Neural progenitor cell (in vitro differentiated cells): ENCODE data around the gene TRIM32. TPM values are rescaled to one million over a fixed set of nuclear protein-coding genes. Genes with fewer than 3 reads are reported as not detected.
A peak's percentile ranks its signal among the peaks of the same experiment; 100 is the strongest.

Experiments
- DNase-seq: peaks from one replicate; pipeline ENCODE4 v3.0.0-alpha.2; 2016; ENCODE audit warnings: low spot score
- H2AFZ ChIP-seq: fragments of 200-600 bp; sonication (generic); replicated peaks from 2 replicates; pipeline ENCODE4 v1.6.1; 2016; ENCODE audit warnings: antibody characterized with exemption
- H3F3A ChIP-seq: fragments of 200-600 bp; sonication (generic); 2 replicates; pipeline ENCODE4 v1.6.1; 2016; ENCODE audit warnings: antibody characterized with exemption, low read depth
- H3K27ac ChIP-seq: fragments of 200-600 bp; sonication (generic); 2 replicates; pipeline ENCODE4 v1.5.1; 2016; ENCODE audit warnings: mild to moderate bottlenecking
- H3K27me3 ChIP-seq: fragments of 200-600 bp; sonication (generic); 2 replicates; pipeline ENCODE4 v1.6.1; 2016; ENCODE audit warnings: mild to moderate bottlenecking, moderate library complexity
- H3K36me3 ChIP-seq: fragments of 200-600 bp; sonication (generic); 2 replicates; pipeline ENCODE4 v1.5.1; 2016
- H3K4me1 ChIP-seq: fragments of 200-600 bp; sonication (generic); 2 replicates; pipeline ENCODE4 v1.6.1; 2016; ENCODE audit warnings: mixed run types
- H3K4me2 ChIP-seq: fragments of 200-600 bp; sonication (generic); 2 replicates; pipeline ENCODE4 v1.6.1; 2016
- H3K4me3 ChIP-seq: fragments of 200-600 bp; sonication (generic); 2 replicates; pipeline ENCODE4 v1.5.1; 2016
- H3K79me2 ChIP-seq: fragments of 200-600 bp; sonication (generic); 2 replicates; pipeline ENCODE4 v1.6.1; 2016; ENCODE audit warnings: low read depth
- H3K9ac ChIP-seq: fragments of 200-600 bp; sonication (generic); 2 replicates; pipeline ENCODE4 v1.6.1; 2016
- H3K9me3 ChIP-seq: fragments of 200-600 bp; sonication (generic); 2 replicates; pipeline ENCODE4 v1.5.1; 2016; ENCODE audit warnings: low read depth
- H4K20me1 ChIP-seq: fragments of 200-600 bp; sonication (generic); 2 replicates; pipeline ENCODE4 v1.6.1; 2016; ENCODE audit warnings: low read depth
- H3K27ac Mint-ChIP-seq: 3 replicates; pipeline ENCODE4 v1.8.0; 2021; ENCODE audit warnings: mixed read lengths
- H3K27me3 Mint-ChIP-seq: 2 replicates; pipeline ENCODE4 v1.8.0; 2022; ENCODE audit warnings: low read depth, mild to moderate bottlenecking, inconsistent platforms, moderate library complexity, mixed read lengths; ENCODE audit not compliant: insufficient read depth
- H3K36me3 Mint-ChIP-seq: 3 replicates; pipeline ENCODE4 v1.8.0; 2021; ENCODE audit warnings: mixed read lengths
- H3K4me1 Mint-ChIP-seq: 3 replicates; pipeline ENCODE4 v1.8.0; 2021; ENCODE audit warnings: mixed read lengths
- H3K4me3 Mint-ChIP-seq: 3 replicates; pipeline ENCODE4 v1.8.0; 2021; ENCODE audit warnings: mild to moderate bottlenecking, moderate library complexity, mixed read lengths
- H3K9me3 Mint-ChIP-seq: 3 replicates; pipeline ENCODE4 v1.8.0; 2020; ENCODE audit warnings: mixed read lengths
- CTCF ChIP-seq: fragments of 200-600 bp; sonication (generic); IDR thresholded peaks from 2 replicates; pipeline ENCODE4 v1.5.1; 2017; ENCODE audit warnings: antibody characterized with exemption, mild to moderate bottlenecking
- EZH2 ChIP-seq: fragments of 200-600 bp; sonication (generic); IDR thresholded peaks from 2 replicates; pipeline ENCODE4 v1.6.1; 2017; ENCODE audit warnings: antibody characterized with exemption, mild to moderate bottlenecking, moderate library complexity
- EZH2phosphoT487 ChIP-seq: fragments of 200-600 bp; sonication (generic); IDR thresholded peaks from 2 replicates; pipeline ENCODE4 v1.6.1; 2017; ENCODE audit warnings: antibody characterized with exemption
- total RNA-seq: library from RNA; depleted of rRNA; stranded (reverse); fragments of >200 nt; gene quantifications from 2 replicates; pipeline ENCODE4 v1.2.3, GENCODE V29; 2015; ENCODE audit warnings: low replicate concordance

TRIM32 gene
- total RNA-seq, 1 donor from 2014 or later: 16.3 TPM

GRCh38 chr9:116733010-116733641 is 46.0 kb downstream of the TRIM32 start:
- H4K20me1 ChIP-seq: no peaks in the 10 kb centered on the region
- H3K4me3 ChIP-seq: no peak overlapping the region
- Mint-ChIP-seq H3K36me3 (no peaks in the 10 kb centered on the region), H3K9me3 (no peaks in the 10 kb centered on the region), H3K27ac (no peak overlapping the region), H3K4me3 (no peak overlapping the region), H3K27me3 (peaks cover 2% of the 10 kb centered on the region), H3K4me1 (no peaks in the 10 kb centered on the region)
- H3K36me3 ChIP-seq: no peaks in the 10 kb centered on the region
- TF ChIP-seq EZH2 (no peak), CTCF (no peak), EZH2phosphoT487 (no peak)
- no peak for DNase-seq
- H3K27ac ChIP-seq: no peak overlapping the region
- no peak overlapping the region for H3K9ac ChIP-seq
- no peak overlapping the region for H3K4me2 ChIP-seq
- H2AFZ ChIP-seq: no peak overlapping the region
- H3K27me3 ChIP-seq: no peaks in the 10 kb centered on the region
- H3K9me3 ChIP-seq: no peaks in the 10 kb centered on the region
- no peaks in the 10 kb centered on the region for H3K79me2 ChIP-seq
- H3K4me1 ChIP-seq: no peaks in the 10 kb centered on the region
- no peaks in the 10 kb centered on the region for H3F3A ChIP-seq

GRCh38 chr9:116736399-116737151 is 49.5 kb downstream of the TRIM32 start:
- Mint-ChIP-seq H3K4me1 (no peaks in the 10 kb centered on the region), H3K27ac (no peak overlapping the region), H3K27me3 (peaks cover 2% of the 10 kb centered on the region), H3K9me3 (no peaks in the 10 kb centered on the region), H3K36me3 (no peaks in the 10 kb centered on the region), H3K4me3 (no peak overlapping the region)
- Histone ChIP-seq H3K27ac (no peak overlapping the region), H3K4me3 (no peak overlapping the region), H3K79me2 (no peaks in the 10 kb centered on the region), H3K4me2 (no peak overlapping the region), H3F3A (no peaks in the 10 kb centered on the region), H4K20me1 (no peaks in the 10 kb centered on the region), H2AFZ (no peak overlapping the region), H3K9me3 (no peaks in the 10 kb centered on the region), H3K4me1 (no peaks in the 10 kb centered on the region), H3K9ac (no peak overlapping the region), H3K36me3 (no peaks in the 10 kb centered on the region), H3K27me3 (no peaks in the 10 kb centered on the region)
- no peak for DNase-seq
- TF ChIP-seq EZH2phosphoT487 (no peak), CTCF (no peak), EZH2 (no peak)

GRCh38 chr9:116737152-116737546 is 50.0 kb downstream of the TRIM32 start:
- H3K4me2 ChIP-seq: no peak overlapping the region
- no peaks in the 10 kb centered on the region for H4K20me1 ChIP-seq
- H3K27ac Mint-ChIP-seq: no peak overlapping the region
- no peaks in the 10 kb centered on the region for H3K79me2 ChIP-seq
- H3K9me3 ChIP-seq: no peaks in the 10 kb centered on the region
- H3K4me1 Mint-ChIP-seq: no peaks in the 10 kb centered on the region
- H3K9me3 Mint-ChIP-seq: no peaks in the 10 kb centered on the region
- no peaks in the 10 kb centered on the region for H3K27me3 ChIP-seq
- peaks cover 5% of the 10 kb centered on the region for H3K27me3 Mint-ChIP-seq
- H3K36me3 Mint-ChIP-seq: no peaks in the 10 kb centered on the region
- no peak overlapping the region for H3K9ac ChIP-seq
- H3K27ac ChIP-seq: no peak overlapping the region
- no peak overlapping the region for H3K4me3 Mint-ChIP-seq
- peak; percentile 95 for DNase-seq
- no peak overlapping the region for H2AFZ ChIP-seq
- H3F3A ChIP-seq: no peaks in the 10 kb centered on the region
- no peaks in the 10 kb centered on the region for H3K36me3 ChIP-seq
- no peak overlapping the region for H3K4me3 ChIP-seq
- H3K4me1 ChIP-seq: no peaks in the 10 kb centered on the region
- no peak for TF ChIP-seq EZH2phosphoT487
- TF ChIP-seq CTCF: peak; percentile 92
